ENCODE measurements around the gene DEFB131A.
"Not testable (repeated sequence)": the region's sequence is repeated elsewhere in the genome, so short reads cannot be mapped to it uniquely, and the experiment has no call there.

The DEFB131A gene

DNA sequence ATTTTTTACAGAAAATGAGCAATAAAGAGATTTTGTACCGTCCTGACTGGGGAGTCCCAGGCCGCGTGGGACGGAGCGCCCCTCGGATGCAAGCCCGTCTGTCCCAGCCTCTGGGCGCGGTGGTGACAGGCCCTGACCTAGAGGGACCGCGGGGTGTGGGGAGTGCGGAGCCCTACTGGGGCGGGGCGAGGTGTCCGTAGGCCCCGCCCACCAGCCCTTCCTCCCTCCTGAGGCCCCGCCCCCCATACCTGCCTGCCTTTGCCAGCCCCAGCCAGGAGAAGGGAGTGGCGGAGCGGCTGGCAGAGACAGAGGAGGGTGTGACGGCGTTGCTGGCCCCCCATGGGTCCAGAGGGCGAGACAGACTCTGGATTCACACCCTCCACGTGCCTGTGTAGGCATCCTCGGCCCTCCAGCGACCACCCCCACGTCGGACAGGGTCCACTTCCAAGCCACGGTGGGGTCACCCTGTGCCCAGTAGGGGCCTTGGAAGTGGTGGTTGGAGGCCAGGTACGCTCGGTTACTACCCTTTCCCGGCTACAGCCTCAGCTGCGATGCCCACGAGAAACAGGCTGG, 54.3 kb downstream of the DEFB131A start:
- H3K9ac ChIP-seq (ENCODE audit: low read length); H3K36me3 ChIP-seq (ENCODE audit: control insufficient read depth, insufficient read depth, low read length); H3K4me3 ChIP-seq (ENCODE audit: low read length); H3K4me1 ChIP-seq (ENCODE audit: control insufficient read depth, insufficient read depth, low read length); H3K27ac ChIP-seq (ENCODE audit: low read depth, low read length); H3K27me3 ChIP-seq (ENCODE audit: control insufficient read depth, insufficient read depth, low read length): not testable (repeated sequence)

DNA sequence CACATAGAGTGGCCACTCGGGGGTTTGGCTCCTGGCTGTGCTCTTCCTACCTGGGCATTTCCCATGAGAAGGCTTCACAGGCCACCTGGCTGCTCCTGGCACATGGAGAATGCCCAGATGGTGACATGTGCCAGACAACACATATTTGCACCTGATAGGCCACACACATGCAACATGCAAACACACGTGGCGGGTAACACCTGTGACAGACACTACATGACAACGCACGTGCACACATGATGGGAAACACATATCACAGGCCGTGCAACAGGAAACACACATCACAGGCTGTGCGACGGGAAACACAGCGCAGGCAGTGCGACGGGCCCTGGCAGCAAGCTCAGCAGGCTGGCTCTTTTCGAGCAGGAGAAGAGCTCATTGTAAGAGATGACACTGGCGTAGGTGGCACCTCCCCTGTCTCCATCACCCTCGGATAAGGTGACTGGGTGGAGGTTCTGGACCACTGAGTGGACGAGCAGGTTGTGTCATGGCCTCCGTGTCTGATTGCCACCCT, 55.8 kb downstream of the DEFB131A start:
- H3K27me3 ChIP-seq (ENCODE audit: control insufficient read depth, insufficient read depth, low read length); H3K4me1 ChIP-seq (ENCODE audit: control insufficient read depth, insufficient read depth, low read length); H3K27ac ChIP-seq (ENCODE audit: low read depth, low read length); H3K9ac ChIP-seq (ENCODE audit: low read length); H3K4me3 ChIP-seq (ENCODE audit: low read length); H3K36me3 ChIP-seq (ENCODE audit: control insufficient read depth, insufficient read depth, low read length): not testable (repeated sequence)
